Upper lobe of left lung (tissue), 6 donors: ENCODE results near the gene CCM2L. TPM values are rescaled to one million over a fixed set of nuclear protein-coding genes. Genes with fewer than 3 reads are reported as not detected.

Experiments
- ATAC-seq, 2 donors: fragments of 200-7000 bp; cut with Tn5 transposase; one replicate each; pipeline ENCODE4 v1.9.1; 2022; ENCODE audit warnings: mild to moderate bottlenecking in 2 of 2, moderate library complexity in 2 of 2; ENCODE audit not compliant: low FRiP score in 2 of 2
- DNase-seq, 2 donors: peaks; one replicate each; pipeline ENCODE4 v3.0.0-alpha.2; 2019 to 2020
- H3K27ac ChIP-seq, 4 donors: fragments of 200-600 bp; sonication (generic); one replicate each; pipeline ENCODE4 v1.5.1; 2016 to 2019
- H3K27me3 ChIP-seq, 4 donors: fragments of 200-600 bp; sonication (generic); one replicate each; pipeline ENCODE4 v1.5.1; 2017 to 2019
- H3K36me3 ChIP-seq, 4 donors: fragments of 200-600 bp; sonication (generic); one replicate each; pipeline ENCODE4 v1.5.1; 2016 to 2019
- H3K4me1 ChIP-seq, 4 donors: fragments of 200-600 bp; sonication (generic); one replicate each; pipeline ENCODE4 v1.5.1; 2018 to 2019
- H3K4me3 ChIP-seq, 4 donors: fragments of 200-600 bp; sonication (generic); one replicate each; pipeline ENCODE4 v1.5.1; 2017 to 2019; ENCODE audit warnings: mild to moderate bottlenecking in 2 of 4, moderate library complexity in 1 of 4
- H3K9me3 ChIP-seq, 4 donors: fragments of 200-600 bp; sonication (generic); one replicate each; pipeline ENCODE4 v1.5.1; 2018 to 2019
- EP300 ChIP-seq, 4 donors: sonication (generic); formaldehyde crosslinking; IDR thresholded peaks; one replicate each; pipeline ENCODE4 v1.5.1; 2017; ENCODE audit warnings: antibody characterized with exemption in 4 of 4, control low read depth in 2 of 4
- POLR2A ChIP-seq, 4 donors: fragments of 450-650 bp; IDR thresholded peaks; one replicate each; pipeline ENCODE4 v1.5.1; 2016 to 2017; ENCODE audit warnings: antibody characterized with exemption in 4 of 4, mild to moderate bottlenecking in 2 of 4
- POLR2AphosphoS5 ChIP-seq, 2 donors: sonication (generic); formaldehyde crosslinking; IDR thresholded peaks; one replicate each; pipeline ENCODE4 v1.5.1; 2017; ENCODE audit warnings: antibody characterized with exemption in 2 of 2
- WGBS, 2 donors: methylation state at CpG; one replicate each; pipeline ENCODE4 v1.1.5; 2017 to 2018; 5-methylcytosine and 5-hydroxymethylcytosine counted together
- small RNA-seq, 4 donors: library from RNA; depleted of rRNA; stranded (forward); fragments of <200 nt; gene quantifications; one replicate each; pipeline ENCODE3, GENCODE V24; 2016
- total RNA-seq, 6 donors: library from RNA; depleted of rRNA in 4 of 6; stranded (reverse); fragments of >200 nt in 4 of 6; gene quantifications; one replicate each; pipeline versions ENCODE4 v1.1.0 to v1.2.1, GENCODE V29; 2016 to 2021
- TF ChIP-seq, protein P1 (sequence below), 6 experiments: fragments of 450-650 bp in 4 of 6; fragments of 200-600 bp in 2 of 6; sonication (generic) in 2 of 6; IDR thresholded peaks; one replicate each; pipeline ENCODE4 v1.5.1; 2016 to 2019; ENCODE audit warnings: antibody characterized with exemption in 6 of 6
- donor health status: DM: no; HTN: no; CAD: no; lungs with moderate emphysema.
- donor health status: DM: no; HTN: yes; CAD: no; lungs with severe emphysema.

The CCM2L gene
- total RNA-seq, 6 donors from 2014 or later = 4.2 to 29.2 (median 8.3) TPM

DNA sequence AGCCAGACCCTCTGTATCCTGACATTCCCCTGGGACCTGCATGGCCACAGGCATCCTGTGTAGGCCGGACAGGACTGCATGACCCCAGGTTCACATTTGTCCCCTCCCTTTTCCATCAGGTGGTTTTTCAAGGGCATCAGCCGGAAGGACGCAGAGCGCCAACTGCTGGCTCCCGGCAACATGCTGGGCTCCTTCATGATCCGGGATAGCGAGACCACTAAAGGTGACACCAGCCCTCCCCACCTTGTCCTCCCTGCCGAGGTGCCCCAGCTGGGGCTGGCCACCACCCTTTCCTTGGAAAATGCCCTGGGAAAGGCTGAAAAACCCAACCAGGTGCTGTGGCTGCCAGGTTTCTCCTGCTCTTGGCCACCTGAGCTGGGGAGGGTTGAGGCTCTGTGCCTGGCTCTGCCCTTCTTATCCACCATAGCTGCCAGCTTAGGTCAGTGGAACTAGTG, 69.4 kb downstream of the CCM2L start:
- TF ChIP-seq POLR2AphosphoS5 (IDR thresholded peaks at IDR 0.05) (no peak), EP300 (IDR thresholded peaks at IDR 0.05) (no peak), POLR2A (IDR thresholded peaks at IDR 0.05) (no peak)
- TF ChIP-seq, protein P1, sequence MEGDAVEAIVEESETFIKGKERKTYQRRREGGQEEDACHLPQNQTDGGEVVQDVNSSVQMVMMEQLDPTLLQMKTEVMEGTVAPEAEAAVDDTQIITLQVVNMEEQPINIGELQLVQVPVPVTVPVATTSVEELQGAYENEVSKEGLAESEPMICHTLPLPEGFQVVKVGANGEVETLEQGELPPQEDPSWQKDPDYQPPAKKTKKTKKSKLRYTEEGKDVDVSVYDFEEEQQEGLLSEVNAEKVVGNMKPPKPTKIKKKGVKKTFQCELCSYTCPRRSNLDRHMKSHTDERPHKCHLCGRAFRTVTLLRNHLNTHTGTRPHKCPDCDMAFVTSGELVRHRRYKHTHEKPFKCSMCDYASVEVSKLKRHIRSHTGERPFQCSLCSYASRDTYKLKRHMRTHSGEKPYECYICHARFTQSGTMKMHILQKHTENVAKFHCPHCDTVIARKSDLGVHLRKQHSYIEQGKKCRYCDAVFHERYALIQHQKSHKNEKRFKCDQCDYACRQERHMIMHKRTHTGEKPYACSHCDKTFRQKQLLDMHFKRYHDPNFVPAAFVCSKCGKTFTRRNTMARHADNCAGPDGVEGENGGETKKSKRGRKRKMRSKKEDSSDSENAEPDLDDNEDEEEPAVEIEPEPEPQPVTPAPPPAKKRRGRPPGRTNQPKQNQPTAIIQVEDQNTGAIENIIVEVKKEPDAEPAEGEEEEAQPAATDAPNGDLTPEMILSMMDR (IDR thresholded peaks at IDR 0.05) = no peak
- DNase-seq (no peak), ATAC-seq (no peak)
- no peaks in the 10 kb centered on the region for H3K4me1 ChIP-seq
- WGBS, 2 donors = 17 to 72% methylated on average over 1 to 8 of the region's 8 CpGs
- H3K27me3 ChIP-seq = no peaks in the 10 kb centered on the region
- no peaks in the 10 kb centered on the region for H3K9me3 ChIP-seq
- H3K4me3 ChIP-seq = no peak overlapping the region
- H3K27ac ChIP-seq = no peak overlapping the region
- peaks cover 0 to 4% (median 0%) of the 10 kb centered on the region in 4 donors for H3K36me3 ChIP-seq

DNA sequence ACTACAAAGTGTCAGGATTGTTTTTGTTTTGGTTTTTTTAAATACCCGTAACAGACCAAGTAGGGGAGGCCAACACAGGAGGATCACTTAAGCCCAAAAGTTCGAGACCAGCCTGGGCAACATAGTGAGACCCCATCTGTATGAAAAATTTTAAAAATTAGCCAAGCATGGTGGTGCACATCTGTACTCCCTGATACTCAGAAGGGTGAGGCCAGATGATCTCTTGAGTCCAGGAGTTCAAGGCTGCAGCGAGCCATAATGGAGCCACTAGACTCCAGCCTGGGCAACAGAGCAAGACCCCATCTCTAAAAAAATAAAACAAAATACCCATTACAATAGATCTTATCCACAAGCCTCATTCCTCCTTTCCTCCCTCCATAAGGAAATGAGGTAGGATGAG, 70.5 kb downstream of the CCM2L start:
- Histone ChIP-seq H3K27me3 (no peaks in the 10 kb centered on the region), H3K36me3 (no peaks in the 10 kb centered on the region), H3K27ac (no peak overlapping the region), H3K9me3 (no peaks in the 10 kb centered on the region), H3K4me3 (no peak overlapping the region), H3K4me1 (no peaks in the 10 kb centered on the region)
- DNase-seq (no peak), ATAC-seq (no peak)
- WGBS, 2 donors = 58 to 90% methylated on average over 3 of the region's 3 CpGs
- TF ChIP-seq, protein P1 (IDR thresholded peaks at IDR 0.05) = no peak
- no peak for TF ChIP-seq POLR2AphosphoS5 (IDR thresholded peaks at IDR 0.05)
- no peak for TF ChIP-seq EP300 (IDR thresholded peaks at IDR 0.05)
- no peak for TF ChIP-seq POLR2A (IDR thresholded peaks at IDR 0.05)

Small RNA genes within 50 kb of the gene (small RNA-seq; reads per million reads assigned to genes)
- gene RNA5SP481 (0 to 0.66 (median 0.18) reads per million in 4 donors), gene RNA5SP482 (0 to 0.44 (median 0.03) reads per million in 4 donors)

Other genes with a start within 250 kb of the CCM2L start
- not detected for gene MYLK2, start 191.1 kb upstream of the CCM2L start, total RNA-seq
- gene FOXS1, start 164.8 kb upstream of the CCM2L start, total RNA-seq = 1 to 10 TPM in 2 of 6 donors, under 1 TPM in 1, not detected in 3; 0.91 to 1.7 (median 1.3) TPM
- gene DUSP15, start 139.9 kb upstream of the CCM2L start, total RNA-seq = 1 to 10 TPM in 4 of 6 donors, under 1 TPM in 1, not detected in 1; 0.69 to 1.7 (median 1.1) TPM
- gene TTLL9, start 139.8 kb upstream of the CCM2L start, total RNA-seq = 10 to 100 TPM in 1 of 6 donors, 1 to 10 TPM in 4, under 1 TPM in 1; 0.31 to 20.7 (median 4.4) TPM
- 10 to 100 TPM in 2 of 6 donors, 1 to 10 TPM in 4; 3.0 to 11.8 (median 7.9) TPM for gene PDRG1, start 58.4 kb upstream of the CCM2L start, total RNA-seq
- under 1 TPM in 3 of 6 donors, not detected in 3; under 0.01 to 0.07 (median 0.06) TPM for gene XKR7, start 42.3 kb upstream of the CCM2L start, total RNA-seq
- gene HCK, start 41.8 kb downstream of the CCM2L start, total RNA-seq = 10 to 100 TPM; 27.7 to 93.9 (median 69.1) TPM
- 10 to 100 TPM; 26.7 to 48.0 (median 37.1) TPM for gene TM9SF4, start 99.3 kb downstream of the CCM2L start, total RNA-seq
- 10 to 100 TPM; 11.4 to 17.1 (median 14.1) TPM for gene PLAGL2, start 197.3 kb downstream of the CCM2L start, total RNA-seq
- gene POFUT1, start 197.4 kb downstream of the CCM2L start, total RNA-seq = 10 to 100 TPM; 12.6 to 31.5 (median 26.5) TPM